ENCODE measurements around the gene ADH1B. TPM values are rescaled to one million over a fixed set of nuclear protein-coding genes. Genes with fewer than 3 reads are reported as not detected.
"Not testable (repeated sequence)": the region's sequence is repeated elsewhere in the genome, so short reads cannot be mapped to it uniquely, and the experiment has no call there.

ADH1B gene
- total RNA-seq, 1 experiment from 2014 or later: not detected

- no peak overlapping the region for H3K4me3 ChIP-seq (ENCODE audit: low read length)
- no peaks in the 10 kb centered on the region for H3K36me3 ChIP-seq (ENCODE audit: low read depth, low read length)
- no peaks in the 10 kb centered on the region for H4K20me1 ChIP-seq (ENCODE audit: low read length)
- H3K9me2 ChIP-seq (replicated peaks; ENCODE audit: low read length): no peaks in the 10 kb centered on the region
- no peaks in the 10 kb centered on the region for H3K4me1 ChIP-seq (ENCODE audit: insufficient read depth, low read length)
- H3K79me2 ChIP-seq (ENCODE audit: low read length): no peaks in the 10 kb centered on the region
- no peak overlapping the region for H2AFZ ChIP-seq (ENCODE audit: low read length)
- H3K27me3 ChIP-seq (ENCODE audit: low read length): no peaks in the 10 kb centered on the region
- H3K27ac ChIP-seq (ENCODE audit: low read length): no peak overlapping the region
- no peak overlapping the region for H3K9ac ChIP-seq (ENCODE audit: low read length)
- H3F3A ChIP-seq (ENCODE audit: low read length, unreplicated experiment): no peaks in the 10 kb centered on the region
- TF ChIP-seq CTCF (conservative IDR thresholded peaks at IDR 0.05; ENCODE audit: low read depth, low read length): no peak
- TF ChIP-seq EZH2 (IDR thresholded peaks at IDR 0.05; ENCODE audit: low read length, unreplicated experiment): no peak
- TF ChIP-seq EZH2phosphoT487 (IDR thresholded peaks at IDR 0.05; ENCODE audit: borderline replicate concordance, low read length): no peak
- CTCF ChIA-PET: no interaction called here
- POLR2A ChIA-PET (ENCODE audit: unreplicated experiment): no interaction called here
- H3K4me2 ChIP-seq (ENCODE audit: low read length): no peak overlapping the region
- intact Hi-C loops (cut with micrococcal nuclease): no loop called here
- DNase-seq: no peak
- BruUV-seq (replicated peaks): no TSS peak
- ATAC-seq: no peak
- H3K9me3 ChIP-seq (ENCODE audit: low read length): no peaks in the 10 kb centered on the region
These were observed 3.8 kb upstream of the ADH1B start for GRCh38 chr4:99324979-99325378.

- Histone ChIP-seq H3K9me2 (replicated peaks; ENCODE audit: low read length) (no peaks in the 10 kb centered on the region), H2AFZ (ENCODE audit: low read length) (no peak overlapping the region), H3K4me1 (ENCODE audit: insufficient read depth, low read length) (no peaks in the 10 kb centered on the region), H3K27ac (ENCODE audit: low read length) (no peak overlapping the region), H3K27me3 (ENCODE audit: low read length) (no peaks in the 10 kb centered on the region), H3K9me3 (ENCODE audit: low read length) (no peaks in the 10 kb centered on the region), H4K20me1 (ENCODE audit: low read length) (no peaks in the 10 kb centered on the region), H3F3A (ENCODE audit: low read length, unreplicated experiment) (no peaks in the 10 kb centered on the region), H3K4me2 (ENCODE audit: low read length) (no peak overlapping the region), H3K79me2 (ENCODE audit: low read length) (no peaks in the 10 kb centered on the region), H3K9ac (ENCODE audit: low read length) (no peak overlapping the region), H3K36me3 (ENCODE audit: low read depth, low read length) (no peaks in the 10 kb centered on the region), H3K4me3 (ENCODE audit: low read length) (no peak overlapping the region)
- CTCF ChIA-PET: no interaction called here
- no TSS peak for BruUV-seq (replicated peaks)
- DNase-seq: no peak
- POLR2A ChIA-PET (ENCODE audit: unreplicated experiment): no interaction called here
- intact Hi-C loops (cut with micrococcal nuclease): no loop called here
- ATAC-seq: no peak
- TF ChIP-seq CTCF (conservative IDR thresholded peaks at IDR 0.05; ENCODE audit: low read depth, low read length): no peak
- no peak for TF ChIP-seq EZH2 (IDR thresholded peaks at IDR 0.05; ENCODE audit: low read length, unreplicated experiment)
- no peak for TF ChIP-seq EZH2phosphoT487 (IDR thresholded peaks at IDR 0.05; ENCODE audit: borderline replicate concordance, low read length)
These were observed 3.2 kb upstream of the ADH1B start for GRCh38 chr4:99324361-99324760.

- ATAC-seq (no peak), DNase-seq (no peak)
- CTCF ChIA-PET: no interaction called here
- H3K9me2 ChIP-seq (replicated peaks; ENCODE audit: low read length): no peaks in the 10 kb centered on the region
- H3K79me2 ChIP-seq (ENCODE audit: low read length): no peaks in the 10 kb centered on the region
- no peak overlapping the region for H3K4me2 ChIP-seq (ENCODE audit: low read length)
- H4K20me1 ChIP-seq (ENCODE audit: low read length): no peaks in the 10 kb centered on the region
- no peaks in the 10 kb centered on the region for H3F3A ChIP-seq (ENCODE audit: low read length, unreplicated experiment)
- no peaks in the 10 kb centered on the region for H3K27me3 ChIP-seq (ENCODE audit: low read length)
- no peak overlapping the region for H3K4me3 ChIP-seq (ENCODE audit: low read length)
- intact Hi-C loops (cut with micrococcal nuclease): no loop called here
- H2AFZ ChIP-seq (ENCODE audit: low read length): no peak overlapping the region
- TF ChIP-seq CTCF (conservative IDR thresholded peaks at IDR 0.05; ENCODE audit: low read depth, low read length) (no peak), EZH2 (IDR thresholded peaks at IDR 0.05; ENCODE audit: low read length, unreplicated experiment) (no peak), EZH2phosphoT487 (IDR thresholded peaks at IDR 0.05; ENCODE audit: borderline replicate concordance, low read length) (no peak)
- no TSS peak for BruUV-seq (replicated peaks)
- H3K27ac ChIP-seq (ENCODE audit: low read length): no peak overlapping the region
- no peaks in the 10 kb centered on the region for H3K4me1 ChIP-seq (ENCODE audit: insufficient read depth, low read length)
- H3K36me3 ChIP-seq (ENCODE audit: low read depth, low read length): no peaks in the 10 kb centered on the region
- POLR2A ChIA-PET (ENCODE audit: unreplicated experiment): no interaction called here
- H3K9ac ChIP-seq (ENCODE audit: low read length): no peak overlapping the region
- H3K9me3 ChIP-seq (ENCODE audit: low read length): no peaks in the 10 kb centered on the region
These were observed 2.6 kb upstream of the ADH1B start for GRCh38 chr4:99323756-99324155.

GRCh38 chr4:99317811-99318210, 3.4 kb downstream of the ADH1B start:
- H3K4me1 ChIP-seq (ENCODE audit: insufficient read depth, low read length); H3K36me3 ChIP-seq (ENCODE audit: low read depth, low read length); H3K27me3 ChIP-seq (ENCODE audit: low read length); H3K9ac ChIP-seq (ENCODE audit: low read length); H3K79me2 ChIP-seq (ENCODE audit: low read length); H3K4me2 ChIP-seq (ENCODE audit: low read length); H3K4me3 ChIP-seq (ENCODE audit: low read length); H4K20me1 ChIP-seq (ENCODE audit: low read length); H3K27ac ChIP-seq (ENCODE audit: low read length); BruUV-seq (replicated peaks); ATAC-seq; H2AFZ ChIP-seq (ENCODE audit: low read length); intact Hi-C loops (cut with micrococcal nuclease); POLR2A ChIA-PET (ENCODE audit: unreplicated experiment); CTCF ChIA-PET; H3F3A ChIP-seq (ENCODE audit: low read length, unreplicated experiment); H3K9me2 ChIP-seq (replicated peaks; ENCODE audit: low read length); DNase-seq; H3K9me3 ChIP-seq (ENCODE audit: low read length): not testable (repeated sequence)
